Inflammatory macrophage treated with lipopolysaccharide for 4 hours (primary cell): ENCODE measurements around the gene GSPT1.
A peak's percentile ranks its signal among the peaks of the same experiment; 100 is the strongest.
"Not testable (repeated sequence)": the region's sequence is repeated elsewhere in the genome, so short reads cannot be mapped to it uniquely, and the experiment has no call there.

Experiments used
- DNase-seq: peaks from one replicate; pipeline ENCODE4 v3.0.0-alpha.2; 2020

GSPT1 gene

DNA sequence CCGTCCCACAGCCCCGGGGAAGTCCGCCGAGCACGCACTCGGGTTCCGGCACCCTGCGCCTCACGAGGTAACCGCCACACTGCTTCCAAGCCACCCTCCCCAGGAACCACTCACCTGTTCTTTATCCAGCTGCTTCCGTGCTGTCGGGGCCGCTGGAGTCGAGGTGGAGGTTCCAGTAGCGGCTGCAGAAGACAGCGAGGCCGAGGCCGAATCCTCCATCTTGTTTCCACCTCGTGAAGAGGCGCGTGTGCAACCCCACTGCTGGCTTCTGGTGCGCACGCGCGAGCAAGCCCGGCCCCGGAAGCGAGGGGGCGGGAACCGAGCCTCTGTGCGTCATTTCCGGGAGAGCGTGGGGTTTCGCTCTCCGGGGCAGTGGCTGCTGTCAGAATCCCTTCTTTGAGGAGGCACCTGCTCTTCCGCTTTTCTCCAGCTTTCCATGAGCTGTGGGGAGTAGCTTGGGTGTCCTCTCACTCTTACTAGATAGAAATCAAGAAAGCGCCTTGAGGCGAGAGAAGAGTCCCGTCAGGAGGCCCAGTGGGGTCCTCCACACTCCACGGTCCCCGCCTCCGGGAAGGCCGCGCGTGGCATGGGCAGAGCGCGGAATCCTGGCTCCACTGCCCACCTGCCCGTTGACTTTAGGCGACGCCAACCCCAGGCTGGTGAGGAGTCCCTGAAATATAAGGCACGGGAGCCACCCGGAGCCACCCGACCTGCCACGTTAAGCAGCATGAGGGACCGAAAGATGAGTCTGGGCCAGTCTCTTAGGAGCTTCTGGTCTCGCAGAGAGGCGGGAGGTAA lies 64.3 kb downstream of the GSPT1 start, which contains the start of gene RSL1D1:
RSL1D1 (minus strand) TSS at position 249 of the 798 bp plus-strand sequence; CDS start at position 219, 30 bp downstream.
- DNase-seq, result peak; percentile 93

DNA sequence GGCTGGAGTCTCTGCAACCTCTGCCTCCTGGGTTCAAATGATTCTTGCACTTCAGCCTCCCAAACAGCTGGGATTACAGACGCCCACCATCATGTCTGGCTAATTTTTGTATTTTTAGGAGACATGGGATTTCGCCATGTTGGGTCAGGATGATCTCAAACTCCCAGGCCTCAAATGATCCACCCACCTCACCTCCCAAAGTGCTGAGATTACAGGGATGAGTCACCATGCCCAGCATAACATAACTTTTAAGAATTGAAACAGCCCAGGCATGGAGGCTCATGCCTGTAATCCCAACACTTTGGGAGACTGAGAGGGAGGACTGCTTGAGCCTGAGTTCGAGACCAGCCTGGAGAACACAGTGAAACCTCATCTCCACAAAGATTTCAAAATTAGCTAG lies 66.9 kb downstream of the GSPT1 start:
- peak; percentile 62 for DNase-seq

DNA sequence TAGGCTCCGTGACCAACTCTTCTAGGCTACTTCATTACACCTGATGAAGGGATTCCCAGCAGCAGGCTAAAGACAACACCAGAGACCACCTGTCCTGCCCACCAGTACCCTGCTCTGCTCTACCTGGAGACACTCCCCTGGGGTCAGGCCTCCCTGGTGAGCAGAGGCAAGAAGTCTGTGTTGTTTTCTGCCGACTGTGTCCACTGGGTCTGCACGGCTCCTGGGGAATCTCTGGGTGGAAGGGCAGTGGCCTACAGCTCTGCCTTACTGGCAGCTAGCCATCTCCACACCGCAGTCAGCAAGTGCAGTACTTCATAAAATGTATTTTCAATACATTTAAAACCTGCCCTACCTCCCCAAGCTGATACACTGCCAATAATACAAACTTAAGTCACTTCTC lies 71.3 kb downstream of the GSPT1 start:
- no peak for DNase-seq

DNA sequence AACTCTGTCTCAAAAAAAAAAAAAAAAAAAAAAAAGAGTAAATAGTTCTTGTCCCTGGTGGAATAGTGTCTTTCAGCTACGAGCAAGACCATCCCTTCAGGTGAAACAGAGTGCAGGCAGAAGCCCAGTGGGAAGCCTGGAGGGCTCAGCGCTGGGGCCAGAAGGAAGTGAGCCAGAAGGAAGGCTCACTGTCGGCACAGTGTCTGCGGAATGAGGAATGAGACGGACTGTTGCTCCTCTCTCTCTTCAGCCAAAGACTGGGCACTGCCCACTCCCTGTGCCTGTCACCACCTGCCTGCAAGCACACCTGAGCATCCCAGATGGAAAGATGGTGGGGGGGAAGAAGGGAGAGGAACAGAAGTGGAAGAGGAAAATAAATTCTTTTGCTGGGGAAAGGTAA lies 71.9 kb downstream of the GSPT1 start:
- DNase-seq, result no peak

DNA sequence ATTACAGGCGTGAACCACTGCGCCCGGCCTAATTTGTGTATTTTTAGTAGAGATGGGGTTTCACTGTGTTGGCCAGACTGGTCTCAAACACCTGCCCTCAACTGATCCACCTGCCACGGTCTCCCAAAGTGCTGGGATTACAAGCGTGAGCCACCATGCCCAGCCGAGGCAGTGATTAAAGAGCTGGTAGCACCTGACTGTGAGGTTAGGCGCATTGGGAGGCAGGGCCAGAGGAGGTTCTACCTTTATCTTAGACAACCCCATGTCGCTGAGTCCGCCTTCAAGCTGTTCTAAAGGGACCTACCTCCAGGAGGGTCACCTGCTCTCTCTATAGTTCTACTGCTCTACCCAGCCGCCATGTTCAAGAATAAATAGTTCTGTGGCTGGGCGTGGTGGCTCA lies 72.5 kb downstream of the GSPT1 start:
- DNase-seq, result no peak

DNA sequence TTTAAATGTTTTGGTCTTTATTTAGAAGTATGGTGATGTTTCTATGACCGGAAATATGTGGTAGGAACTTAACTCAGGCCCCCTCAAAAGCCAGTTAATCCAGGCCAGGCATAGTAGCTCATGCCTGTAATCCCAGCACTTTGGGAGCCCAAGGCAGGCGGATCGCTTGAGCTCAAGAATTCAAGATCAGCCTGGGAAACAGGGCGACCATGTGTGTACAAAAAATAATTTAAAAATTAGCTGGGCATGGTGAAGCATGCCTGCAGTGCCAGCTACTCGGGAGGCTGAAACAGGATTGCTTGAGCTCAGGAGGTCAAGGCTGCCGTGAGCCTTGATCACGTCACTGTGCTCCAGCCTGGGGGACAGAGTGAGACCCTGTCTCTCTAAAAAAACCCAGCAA lies 74.7 kb downstream of the GSPT1 start:
- DNase-seq, result no peak

DNA sequence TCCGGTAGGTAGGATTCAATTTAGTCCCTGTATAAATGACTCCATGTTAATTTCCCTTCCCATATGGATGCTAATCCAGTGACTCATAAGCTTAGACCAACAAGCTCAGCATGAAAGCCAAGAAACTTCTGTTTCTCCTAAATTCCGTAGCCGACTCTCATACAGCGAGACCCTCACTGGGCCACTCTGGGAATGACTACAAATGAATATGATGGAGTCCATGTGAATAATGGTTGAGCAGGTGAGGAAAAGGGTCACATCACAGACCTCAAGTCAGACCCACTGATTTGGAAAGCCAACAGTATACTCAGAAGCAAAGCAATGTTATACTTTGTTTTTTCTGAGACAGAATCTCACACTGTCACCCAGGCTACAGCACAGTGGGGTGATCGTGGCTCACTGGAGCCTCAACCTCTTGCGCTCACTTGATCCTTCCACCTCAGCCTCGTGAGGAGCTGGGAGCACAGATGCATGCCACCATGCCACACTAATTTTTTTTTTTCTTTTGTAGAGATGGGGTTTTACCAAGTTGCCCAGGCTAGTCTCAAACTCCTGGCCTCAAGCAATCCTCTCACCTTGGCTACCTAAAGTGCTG lies 79.0 kb downstream of the GSPT1 start:
- DNase-seq, result no peak

DNA sequence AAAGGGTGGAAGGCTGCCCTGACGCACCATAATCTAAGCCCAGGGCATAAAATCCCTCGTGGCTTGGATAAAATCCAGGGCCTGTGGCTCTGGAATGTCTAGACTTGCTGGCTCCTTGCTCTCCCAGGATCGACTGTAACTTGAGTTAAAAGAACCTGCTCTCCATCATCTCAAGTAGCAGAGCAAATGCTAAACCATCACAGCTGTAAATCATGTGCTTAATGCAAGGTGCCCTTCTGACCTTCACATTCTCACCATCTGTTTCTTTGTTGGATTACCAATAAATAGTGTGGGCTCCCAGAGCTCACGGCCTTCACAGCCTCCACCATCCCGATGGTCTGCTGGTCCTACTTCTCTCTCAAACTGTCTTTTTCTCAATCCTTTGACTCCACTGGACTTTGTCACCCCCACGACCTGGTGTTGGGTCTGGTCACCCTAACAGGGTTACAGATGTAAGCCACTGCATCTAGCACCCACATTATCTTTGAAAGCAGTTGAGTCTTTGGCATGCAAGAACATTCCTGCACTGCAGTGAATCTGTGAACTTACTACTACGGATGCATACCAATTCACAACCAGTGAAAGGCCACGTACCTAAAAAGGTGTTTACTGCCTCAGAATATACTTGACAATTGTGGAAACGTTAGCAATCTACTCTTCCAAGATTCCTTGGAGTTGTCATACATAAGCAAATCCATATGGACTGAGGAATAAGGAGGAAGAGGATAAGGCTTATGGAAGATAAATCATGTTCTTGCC lies 79.7 kb downstream of the GSPT1 start:
- DNase-seq, result no peak

DNA sequence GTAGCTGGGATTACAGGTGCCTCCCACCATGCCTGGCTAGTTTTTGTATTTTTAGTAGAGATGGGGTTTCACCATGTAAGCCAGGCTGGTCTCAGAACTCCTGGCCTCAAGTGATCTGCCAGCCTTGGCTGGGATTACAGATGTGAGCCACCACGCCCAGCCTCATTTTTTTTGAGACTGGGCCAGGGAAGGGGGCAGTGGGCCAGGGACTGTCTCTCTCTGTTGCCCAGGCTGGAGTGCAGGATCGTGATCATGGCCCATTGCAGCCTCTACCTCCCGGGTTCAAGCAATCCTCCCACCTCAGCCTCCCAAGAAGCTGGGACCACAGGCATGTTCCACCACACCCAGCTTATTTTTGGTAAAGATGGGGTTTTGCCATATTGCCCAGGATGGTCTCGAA lies 80.4 kb downstream of the GSPT1 start:
- DNase-seq, result no peak

DNA sequence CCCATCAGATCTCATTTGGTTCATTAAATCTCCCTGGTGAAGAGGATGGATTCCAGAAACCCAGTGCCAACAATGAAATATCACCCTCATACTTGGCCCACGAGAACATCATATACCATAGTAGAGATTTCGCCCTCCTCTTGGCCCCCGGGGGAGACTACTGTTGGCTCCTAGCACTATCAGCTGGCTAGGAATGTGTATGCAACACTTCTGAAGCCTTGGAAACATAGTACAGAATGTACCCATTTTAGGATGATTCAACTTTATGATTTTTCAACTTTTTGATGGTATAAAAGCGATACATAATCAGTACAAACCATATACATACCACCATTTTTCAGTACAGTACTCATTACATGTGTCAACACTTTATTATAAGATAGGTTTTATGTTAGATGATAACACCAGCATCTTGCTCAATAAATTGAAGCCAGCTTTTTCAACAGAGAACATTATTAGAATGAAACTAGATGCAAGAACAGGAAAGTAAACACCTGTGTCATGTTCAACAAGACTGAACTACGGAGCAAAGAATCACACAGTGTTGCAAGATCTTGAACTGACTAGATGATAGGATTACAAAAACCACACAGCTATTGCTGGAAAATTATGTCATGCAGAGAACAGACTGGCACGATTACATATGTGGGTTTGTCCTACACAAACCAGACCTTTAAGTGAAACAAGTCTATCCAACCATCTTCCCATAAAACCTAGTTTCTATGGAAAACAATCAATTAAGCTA lies 81.6 kb downstream of the GSPT1 start:
- peak; percentile 87 for DNase-seq

DNA sequence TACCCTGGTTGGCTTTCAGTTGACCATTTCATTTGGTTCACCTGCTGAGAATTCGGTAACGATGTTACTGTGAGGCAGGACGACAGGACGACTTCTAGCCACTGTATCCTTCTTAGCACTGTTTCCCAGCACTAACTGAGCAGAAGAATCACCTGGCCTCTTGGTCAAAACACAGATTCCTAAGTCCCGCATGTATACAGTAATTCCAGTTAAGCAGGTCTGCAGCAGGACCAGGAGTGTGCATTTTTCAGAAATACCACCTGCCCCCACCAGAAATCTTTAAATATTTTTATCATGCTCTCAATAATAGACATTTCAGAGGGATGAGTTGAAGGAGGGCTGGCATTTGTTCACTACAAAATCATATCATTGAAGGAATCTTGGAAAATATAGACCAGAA lies 87.1 kb downstream of the GSPT1 start:
- no peak for DNase-seq

DNA sequence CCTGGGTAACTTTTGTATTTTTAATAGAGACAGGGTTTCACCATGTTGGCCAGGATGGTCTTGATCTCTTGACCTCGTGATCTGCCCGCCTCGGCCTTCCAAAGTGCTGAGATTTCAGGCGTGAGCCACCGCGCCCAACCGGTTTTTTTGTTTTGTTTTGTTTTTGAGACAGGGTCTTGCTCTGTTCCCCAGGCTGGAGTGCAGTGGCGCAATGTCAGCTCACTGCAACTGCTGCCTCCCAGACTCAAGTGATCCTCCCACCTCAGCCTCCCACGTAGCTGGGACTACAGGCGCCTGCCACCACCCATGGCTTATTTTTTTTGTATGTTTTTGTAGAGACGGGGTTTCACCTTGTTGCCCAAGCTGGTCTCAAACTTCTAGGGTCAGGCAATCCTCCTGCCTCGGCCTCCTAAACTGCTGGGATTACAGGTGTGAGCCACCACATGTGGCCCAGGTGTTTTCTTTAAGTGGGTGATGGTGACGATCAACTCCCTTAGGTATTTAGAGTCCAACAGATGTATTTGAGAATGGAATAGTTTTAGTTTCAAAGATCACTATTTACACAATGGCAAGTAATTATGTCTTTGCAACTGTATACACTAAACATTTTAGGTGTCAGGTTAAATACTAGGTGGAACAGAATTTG lies 90.1 kb downstream of the GSPT1 start:
- DNase-seq, result not testable (repeated sequence)

DNA sequence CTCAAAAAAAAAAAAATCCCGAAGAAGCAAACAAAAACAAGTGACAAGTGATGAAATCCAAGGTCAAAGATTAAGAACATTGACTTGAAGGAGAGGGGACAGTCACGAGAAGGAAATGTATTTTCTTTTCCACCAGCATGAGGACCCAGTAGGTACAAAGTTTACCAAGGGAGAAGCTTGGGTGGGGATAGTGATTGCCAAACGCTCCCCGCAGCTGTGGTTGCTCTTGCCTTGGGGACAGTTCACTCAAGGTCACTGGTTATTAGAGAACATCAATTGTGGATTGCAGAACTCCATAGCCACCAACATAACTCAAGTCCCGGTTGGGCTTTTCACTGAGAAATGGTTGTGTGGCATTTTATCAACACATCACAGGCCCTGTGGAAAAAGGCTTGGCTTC lies 91.4 kb downstream of the GSPT1 start:
- DNase-seq, result peak; percentile 84

DNA sequence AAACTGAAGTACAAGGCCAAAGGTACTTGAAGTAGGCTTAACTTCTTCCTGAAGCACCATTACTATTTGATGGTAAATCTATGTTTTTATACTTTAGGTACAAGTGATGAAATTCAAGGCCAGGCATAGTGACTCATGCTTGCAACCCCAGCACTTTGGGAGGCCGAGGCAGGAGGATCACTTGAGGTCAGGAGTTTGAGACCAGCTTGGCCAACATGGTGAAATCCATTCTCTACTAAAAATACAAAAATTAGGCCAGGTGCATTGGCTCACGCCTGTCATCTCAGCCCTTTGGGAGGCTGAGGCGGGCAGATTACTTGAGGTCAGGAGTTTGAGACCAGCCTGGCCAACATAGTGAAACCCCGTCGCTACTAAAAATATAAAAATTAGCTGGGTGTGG lies 92.1 kb downstream of the GSPT1 start:
- not testable (repeated sequence) for DNase-seq

DNA sequence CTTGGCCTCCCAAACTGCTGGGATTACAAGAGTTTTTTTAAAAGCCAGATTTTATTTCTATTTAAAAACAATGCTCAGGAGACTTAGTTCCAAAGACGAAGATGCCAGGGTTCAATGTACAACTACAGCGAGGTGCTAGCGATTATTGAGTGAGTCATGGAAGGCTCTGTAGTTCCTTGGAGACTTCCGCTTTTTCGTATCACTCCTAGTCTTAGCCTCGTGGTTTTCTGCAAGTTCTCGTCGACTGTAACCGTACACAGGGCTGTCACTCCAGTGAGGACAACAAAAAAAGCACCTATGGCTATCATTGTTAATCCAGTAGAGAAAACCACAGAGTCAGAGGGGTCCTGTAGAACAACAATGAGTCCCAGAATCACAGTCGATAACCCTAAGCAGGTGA lies 96.0 kb downstream of the GSPT1 start:
- DNase-seq, result peak; percentile 83

DNA sequence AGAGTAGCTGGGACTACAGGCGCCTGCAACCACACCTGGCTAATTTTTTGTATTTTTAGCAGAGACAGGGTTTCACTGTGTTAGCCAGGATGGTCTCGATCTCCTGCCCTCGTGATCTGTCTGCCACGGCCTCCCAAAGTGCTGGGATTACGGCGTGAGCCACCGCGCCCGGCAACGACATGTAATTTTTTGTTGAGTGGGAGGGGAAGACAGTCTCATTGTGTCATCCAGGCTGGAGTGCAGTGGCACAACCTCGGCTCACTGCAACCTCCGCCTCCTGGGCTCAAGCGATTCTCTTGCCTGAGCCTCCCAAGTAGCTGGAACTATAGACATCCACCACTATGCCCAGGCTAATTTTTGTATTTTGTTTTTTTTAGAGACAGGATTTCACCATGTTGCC lies 96.8 kb downstream of the GSPT1 start:
- peak; percentile 58 for DNase-seq
